HUES48 (cell line): Measurements from ENCODE around the gene COG5.
"Not testable (repeated sequence)": the region's sequence is repeated elsewhere in the genome, so short reads cannot be mapped to it uniquely, and the experiment has no call there.

Source experiments
- H3K27ac ChIP-seq: one replicate; pipeline ENCODE4 v1.7.0; 2013; ENCODE audit warnings: low read depth, low read length, inconsistent platforms
- H3K27me3 ChIP-seq: 2 replicates; pipeline ENCODE4 v1.6.1; 2013; ENCODE audit warnings: mild to moderate bottlenecking, low read length; ENCODE audit not compliant: control insufficient read depth, insufficient read depth
- H3K36me3 ChIP-seq: 2 replicates; pipeline ENCODE4 v1.6.1; 2013; ENCODE audit warnings: low read length; ENCODE audit not compliant: control insufficient read depth, insufficient read depth
- H3K4me1 ChIP-seq: 2 replicates; pipeline ENCODE4 v1.6.1; 2013; ENCODE audit warnings: mild to moderate bottlenecking, low read length; ENCODE audit not compliant: control insufficient read depth, insufficient read depth
- H3K4me3 ChIP-seq: 2 replicates; pipeline ENCODE4 v1.5.1; 2013; ENCODE audit warnings: mild to moderate bottlenecking, low read depth, low read length
- H3K9ac ChIP-seq: 2 replicates; pipeline ENCODE4 v1.6.1; 2013; ENCODE audit warnings: mild to moderate bottlenecking, low read depth, low read length, moderate library complexity
- H3K9me3 ChIP-seq: 2 replicates; pipeline ENCODE4 v1.6.1; 2013; ENCODE audit warnings: low read length; ENCODE audit not compliant: control insufficient read depth, insufficient read depth

The COG5 gene

DNA sequence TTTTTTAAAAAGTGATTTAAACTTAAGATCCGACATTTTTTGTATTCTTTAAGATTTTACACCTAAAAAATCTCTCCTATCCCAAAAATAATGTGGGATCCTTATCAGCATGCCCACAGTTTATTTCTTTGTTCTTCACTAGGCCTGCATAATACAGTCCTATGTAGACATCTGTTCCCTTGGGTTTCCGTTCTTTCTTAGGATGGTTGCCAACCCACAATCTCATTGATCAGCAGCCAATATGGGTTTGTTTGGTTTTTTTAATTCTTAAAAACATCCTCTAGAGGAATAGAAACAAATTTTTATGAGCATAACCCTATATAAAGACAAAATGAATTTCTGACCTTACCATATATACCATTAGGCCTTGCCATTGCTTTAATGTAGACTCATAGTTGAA, 403.3 kb downstream of the COG5 start:
- no peak overlapping the region for H3K27ac ChIP-seq
- no peaks in the 10 kb centered on the region for H3K9me3 ChIP-seq
- H3K9ac ChIP-seq, result no peak overlapping the region
- peaks cover 14% of the 10 kb centered on the region; the same call in 1 of the 2 replicates for H3K36me3 ChIP-seq
- H3K4me1 ChIP-seq, result no peaks in the 10 kb centered on the region
- H3K4me3 ChIP-seq, result no peak overlapping the region
- no peaks in the 10 kb centered on the region for H3K27me3 ChIP-seq

DNA sequence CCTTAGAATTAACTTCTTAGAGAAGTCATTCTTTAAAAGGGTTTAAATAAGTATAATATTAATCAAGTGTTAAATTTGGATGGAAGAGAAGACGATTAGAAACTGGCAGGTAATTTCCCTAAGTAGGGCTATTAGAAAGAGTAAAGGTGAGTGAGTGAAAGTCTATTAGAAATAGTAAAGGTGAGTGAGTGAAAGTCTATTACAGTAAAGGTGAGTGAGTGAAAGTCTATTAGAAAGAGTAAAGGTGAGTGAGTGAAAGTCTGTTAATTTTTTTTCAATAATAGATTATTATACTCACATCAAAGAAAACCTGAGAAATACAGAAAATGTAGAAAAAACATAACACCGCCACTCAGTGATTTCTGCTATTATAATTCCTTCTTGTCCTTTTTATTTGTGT, 405.7 kb downstream of the COG5 start:
- Histone ChIP-seq H3K27ac (no peak overlapping the region), H3K4me3 (no peak overlapping the region), H3K4me1 (no peaks in the 10 kb centered on the region), H3K9ac (no peak overlapping the region), H3K36me3 (peaks cover 14% of the 10 kb centered on the region; the same call in 1 of the 2 replicates), H3K27me3 (no peaks in the 10 kb centered on the region), H3K9me3 (no peaks in the 10 kb centered on the region)

GRCh38 chr7:107157091-107157490, 406.6 kb downstream of the COG5 start:
- Histone ChIP-seq H3K9me3 (no peaks in the 10 kb centered on the region), H3K27ac (no peak overlapping the region), H3K27me3 (no peaks in the 10 kb centered on the region)

GRCh38 chr7:107155726-107156125, 408.0 kb downstream of the COG5 start:
- peaks cover 14% of the 10 kb centered on the region; the same call in 1 of the 2 replicates for H3K36me3 ChIP-seq
- H3K9me3 ChIP-seq, H3K27ac ChIP-seq, H3K27me3 ChIP-seq, H3K4me1 ChIP-seq, H3K9ac ChIP-seq, H3K4me3 ChIP-seq: not testable (repeated sequence)

More at GRCh38 chr7:107157091-107157490, 406.6 kb downstream of the COG5 start:
- Histone ChIP-seq H3K4me3 (no peak overlapping the region), H3K4me1 (no peaks in the 10 kb centered on the region), H3K36me3 (peaks cover 14% of the 10 kb centered on the region; the same call in 1 of the 2 replicates), H3K9ac (no peak overlapping the region)

DNA sequence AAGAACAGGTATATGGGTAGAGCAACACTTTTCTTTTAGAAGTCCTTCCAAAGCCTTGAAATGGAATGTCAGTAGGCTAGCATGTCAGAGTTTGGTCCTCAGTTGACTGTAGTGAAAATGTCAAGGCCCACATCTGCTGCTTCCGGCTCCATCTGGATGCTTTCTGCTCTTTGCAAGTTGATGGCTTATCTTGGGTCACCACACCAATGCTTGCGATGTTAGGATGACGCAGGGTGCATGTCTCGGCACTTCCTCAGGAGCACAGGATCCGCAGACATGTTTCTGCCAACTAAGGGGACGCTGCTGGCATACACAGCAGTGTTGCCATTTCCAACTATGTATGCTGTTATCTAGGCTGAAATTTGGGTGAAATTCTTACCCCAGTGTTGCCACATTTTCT, 408.9 kb downstream of the COG5 start:
- H3K9ac ChIP-seq, result no peak overlapping the region
- H3K27me3 ChIP-seq, result no peaks in the 10 kb centered on the region
- no peak overlapping the region for H3K4me3 ChIP-seq
- H3K9me3 ChIP-seq, result no peaks in the 10 kb centered on the region
- H3K27ac ChIP-seq, result no peak overlapping the region
- H3K4me1 ChIP-seq, result no peaks in the 10 kb centered on the region
- peaks cover 8% of the 10 kb centered on the region; the same call in 1 of the 2 replicates for H3K36me3 ChIP-seq

- Histone ChIP-seq H3K27ac (no peak overlapping the region), H3K36me3 (no peaks in the 10 kb centered on the region), H3K4me1 (peaks cover 17% of the 10 kb centered on the region), H3K27me3 (no peaks in the 10 kb centered on the region), H3K4me3 (no peak overlapping the region), H3K9me3 (no peaks in the 10 kb centered on the region), H3K9ac (no peak overlapping the region)
Measured at GRCh38 chr7:107152011-107152410, 411.7 kb downstream of the COG5 start.
